Stimulated activated naive CD8-positive, alpha-beta T cell treated with anti-CD3 and anti-CD28 coated beads, Interleukin-15, Interleukin-2, amounts not matched to agents 100 U/mL and 50 U/mL, for 24 hours (primary cell): ENCODE data around the gene SETD3.

Experiments used
- ATAC-seq: fragments of 150-1000 bp; cut with Tn5 transposase; one replicate; pipeline ENCODE4 v1.10.0; 2021
- DNase-seq: peaks from one replicate; pipeline ENCODE4 v3.0.0; 2021

SETD3 gene

DNA sequence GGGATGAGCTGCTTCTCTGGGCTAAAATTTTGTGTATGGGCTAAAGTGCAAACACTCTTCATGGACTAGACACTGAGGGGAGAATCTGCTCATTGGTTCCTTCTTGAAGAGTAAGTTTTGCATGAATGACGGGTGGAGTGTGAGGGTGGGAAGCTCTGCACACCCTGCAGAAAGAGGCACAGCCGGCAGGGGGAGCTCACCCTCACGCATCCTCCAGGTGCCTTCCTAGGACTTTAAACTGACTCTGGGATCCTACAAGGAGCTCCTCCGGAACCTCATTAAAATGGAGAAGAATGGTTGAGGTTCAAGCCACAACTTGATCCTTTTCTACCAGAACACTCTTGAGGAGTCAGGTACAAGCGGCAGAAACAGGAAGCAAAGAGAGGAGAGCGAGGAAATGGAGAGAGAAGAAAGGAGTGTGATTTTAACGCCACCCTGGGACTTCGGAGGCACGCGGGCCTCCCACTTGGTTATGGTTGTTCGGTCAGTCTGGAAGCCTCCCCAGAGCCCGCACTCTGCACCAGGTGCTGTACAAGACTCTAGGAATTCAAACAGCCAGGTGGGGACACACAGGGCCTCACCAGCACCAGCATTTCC lies 87.5 kb downstream of the SETD3 start:
- ATAC-seq (no peak), DNase-seq (peak; percentile 44)

DNA sequence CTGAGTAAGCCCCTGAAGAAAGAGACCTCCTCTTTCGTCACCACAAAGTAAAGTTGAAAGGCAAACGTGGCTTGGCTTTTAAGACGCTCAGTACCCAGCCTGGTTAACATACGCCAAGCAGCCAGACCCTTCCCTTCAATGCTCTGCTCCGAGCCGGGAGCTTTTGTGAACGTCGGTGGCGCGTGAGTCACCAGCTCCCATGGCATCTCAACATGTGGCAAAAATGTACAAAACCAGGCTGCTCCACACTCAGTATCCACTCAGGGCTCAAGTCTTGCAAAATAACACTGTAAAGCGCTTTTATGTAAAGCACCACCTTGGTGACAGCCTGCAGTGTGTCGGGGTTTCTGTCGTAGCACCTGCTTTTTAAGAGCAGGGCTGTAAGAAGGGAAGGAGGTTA lies 89.0 kb downstream of the SETD3 start:
- no peak for ATAC-seq
- DNase-seq, result no peak

DNA sequence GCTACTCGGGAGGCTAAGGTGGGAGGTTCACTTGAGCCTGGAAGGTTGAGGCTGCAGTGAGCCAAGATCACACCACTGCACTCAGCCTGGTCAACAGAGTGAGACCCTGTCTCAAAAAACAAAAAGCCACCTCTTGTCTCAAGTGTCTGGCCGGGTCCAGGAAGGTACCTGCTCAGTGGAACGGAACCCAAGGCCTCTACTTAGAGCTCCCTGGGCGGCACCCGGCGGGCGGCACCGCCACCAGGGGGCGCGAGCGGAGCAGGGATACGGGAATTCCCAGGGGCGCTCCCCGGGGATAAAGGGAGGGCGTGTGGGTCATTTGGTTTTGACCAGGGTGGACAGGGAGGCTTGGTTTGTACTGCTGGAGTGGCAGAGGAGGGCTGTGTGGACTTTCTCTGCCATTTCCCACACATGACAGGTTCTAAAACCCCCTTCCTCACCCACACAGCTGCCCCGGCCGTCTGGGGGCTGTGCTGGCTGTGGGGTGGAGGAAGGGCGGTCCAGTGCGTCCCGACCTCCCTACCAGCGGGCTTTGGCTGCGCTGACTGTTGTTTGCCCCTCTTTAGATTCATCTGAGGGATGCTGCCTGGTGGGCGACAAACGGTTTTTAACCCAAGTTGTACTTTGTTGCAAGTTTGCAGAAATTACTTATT lies 91.4 kb downstream of the SETD3 start:
- ATAC-seq (no peak), DNase-seq (peak; percentile 77)

- DNase-seq, result no peak
- ATAC-seq, result no peak
Observed at GRCh38 chr14:99388286-99388685, 92.4 kb downstream of the SETD3 start.

DNA sequence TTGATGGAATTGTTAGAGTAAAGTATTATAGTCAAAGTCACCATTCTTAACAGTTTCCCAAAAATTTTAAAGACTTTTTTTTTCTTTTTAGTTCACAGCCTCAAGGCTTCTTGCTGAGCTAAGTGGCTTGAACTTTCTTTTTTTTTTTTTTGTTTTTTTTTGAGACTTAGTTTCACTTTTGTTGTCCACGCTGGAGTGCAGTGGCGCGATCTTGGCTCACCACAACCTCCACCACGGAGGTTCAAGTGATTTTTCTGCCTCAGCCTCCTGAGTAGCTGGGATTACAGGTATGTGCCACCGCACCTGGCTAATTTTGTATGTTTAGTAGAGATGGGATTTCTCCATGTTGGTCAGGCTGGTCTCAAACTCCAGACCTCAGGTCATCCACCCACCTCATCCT lies 92.8 kb downstream of the SETD3 start:
- no peak for ATAC-seq
- no peak for DNase-seq

GRCh38 chr14:99384450-99385417 lies 95.9 kb downstream of the SETD3 start:
- DNase-seq (no peak), ATAC-seq (no peak)

GRCh38 chr14:99383472-99384449 lies 96.9 kb downstream of the SETD3 start:
- DNase-seq (no peak), ATAC-seq (no peak)

- DNase-seq (no peak), ATAC-seq (no peak)
Observed at GRCh38 chr14:99382781-99383471, 97.7 kb downstream of the SETD3 start.

- DNase-seq, result no peak
- no peak for ATAC-seq
Observed at GRCh38 chr14:99382071-99382470, 98.6 kb downstream of the SETD3 start.

- ATAC-seq, result no peak
- no peak for DNase-seq
Observed at GRCh38 chr14:99381688-99382060, 99.0 kb downstream of the SETD3 start.

DNA sequence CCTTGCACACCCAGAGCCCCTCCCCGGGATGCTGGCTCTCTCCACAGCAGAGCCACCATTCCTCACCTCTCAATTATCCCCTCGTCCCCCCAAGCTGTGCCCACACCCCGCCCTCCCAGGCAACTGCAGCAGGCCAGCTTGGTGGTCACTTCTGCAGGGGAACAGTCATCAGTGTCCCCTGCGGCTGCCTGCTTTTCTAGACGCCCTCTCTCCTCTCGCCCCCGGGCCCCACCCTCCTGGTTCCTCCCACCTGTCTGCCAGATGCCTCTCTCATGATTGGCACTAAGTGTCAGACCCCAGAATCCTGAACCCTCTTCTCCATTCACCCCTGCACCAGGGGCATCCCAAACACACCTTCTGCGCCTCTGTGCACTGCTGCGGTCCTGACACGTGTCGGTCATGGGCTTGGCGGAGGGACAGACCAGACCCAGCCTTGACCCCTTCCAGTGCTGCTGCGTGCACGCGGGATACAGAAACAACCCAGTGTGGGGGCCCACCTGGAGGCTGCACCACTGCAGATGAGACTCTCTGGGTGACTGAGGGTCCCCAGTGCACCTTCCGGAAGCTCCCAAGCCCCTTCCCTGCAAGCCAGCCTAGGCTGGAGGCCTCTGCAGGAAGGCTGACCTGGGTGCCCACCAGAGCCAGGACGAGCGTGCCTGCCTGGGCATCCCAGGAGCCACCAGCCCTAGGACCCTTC lies 99.5 kb downstream of the SETD3 start:
- DNase-seq, result no peak
- ATAC-seq, result no peak

- DNase-seq, result no peak
- peak; percentile 40 for ATAC-seq
Observed at GRCh38 chr14:99380402-99380801, 100.3 kb downstream of the SETD3 start.

GRCh38 chr14:99378782-99379214 lies 101.9 kb downstream of the SETD3 start:
- no peak for DNase-seq

GRCh38 chr14:99377951-99378350 lies 102.7 kb downstream of the SETD3 start:
- DNase-seq (no peak), ATAC-seq (no peak)

More at GRCh38 chr14:99378782-99379214, 101.9 kb downstream of the SETD3 start:
- no peak for ATAC-seq

- DNase-seq (no peak), ATAC-seq (no peak)
Observed at GRCh38 chr14:99374964-99375363, 105.7 kb downstream of the SETD3 start.

DNA sequence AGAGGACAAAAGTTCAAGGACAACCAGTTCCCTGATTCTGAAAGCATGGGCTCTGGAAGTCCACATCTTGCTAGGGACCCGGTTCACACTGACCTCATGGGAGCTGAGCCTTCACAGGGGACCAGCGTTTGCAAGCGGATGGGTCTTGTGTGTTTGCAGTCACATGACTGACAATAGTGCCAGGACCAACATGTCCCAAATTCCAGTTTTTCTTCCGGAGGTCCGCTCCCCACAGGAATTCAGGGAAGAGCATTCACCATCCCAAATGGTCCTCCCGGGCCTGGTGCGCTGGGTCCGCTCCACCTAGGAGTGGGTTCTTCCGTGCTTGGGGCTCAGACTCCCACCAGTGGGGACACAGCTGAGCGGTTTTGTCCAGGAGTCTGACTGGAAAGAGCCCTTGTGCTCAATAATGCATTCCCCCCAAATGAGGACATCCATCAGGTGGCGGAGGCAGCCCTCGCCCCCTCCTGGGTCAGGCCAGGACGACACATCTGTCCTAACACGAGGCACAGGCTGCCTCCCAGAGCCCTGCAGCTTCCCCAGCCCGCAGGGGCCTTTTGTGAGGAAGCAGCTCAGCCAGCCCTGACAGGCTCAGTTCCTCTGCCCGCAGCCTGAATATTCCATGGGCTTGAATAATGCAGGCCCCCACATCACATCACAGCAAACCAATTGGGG lies 116.9 kb downstream of the SETD3 start:
- ATAC-seq (no peak), DNase-seq (no peak)

DNA sequence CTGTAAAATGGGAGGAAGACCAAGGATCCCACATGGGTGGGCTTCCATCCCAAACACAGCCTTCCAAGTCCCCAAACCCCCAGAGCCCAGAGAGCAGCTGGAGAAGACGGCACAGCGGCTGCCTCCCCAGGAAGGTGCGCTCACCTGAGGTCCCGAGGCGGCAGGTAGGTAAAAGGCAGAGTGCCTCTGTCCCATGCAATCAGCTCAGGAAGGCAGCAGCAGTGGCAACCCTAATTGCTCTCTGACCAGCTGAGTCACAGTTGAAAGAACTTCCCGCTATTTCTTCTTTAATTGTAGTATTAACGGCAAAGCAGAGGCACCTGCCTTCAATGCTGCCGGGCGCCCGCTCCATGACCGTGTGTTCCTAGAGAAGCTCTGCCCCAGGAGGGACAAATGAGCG lies 117.6 kb downstream of the SETD3 start:
- no peak for DNase-seq
- ATAC-seq, result no peak

GRCh38 chr14:99361596-99362215 lies 119.0 kb downstream of the SETD3 start:
- no peak for ATAC-seq
- no peak for DNase-seq

DNA sequence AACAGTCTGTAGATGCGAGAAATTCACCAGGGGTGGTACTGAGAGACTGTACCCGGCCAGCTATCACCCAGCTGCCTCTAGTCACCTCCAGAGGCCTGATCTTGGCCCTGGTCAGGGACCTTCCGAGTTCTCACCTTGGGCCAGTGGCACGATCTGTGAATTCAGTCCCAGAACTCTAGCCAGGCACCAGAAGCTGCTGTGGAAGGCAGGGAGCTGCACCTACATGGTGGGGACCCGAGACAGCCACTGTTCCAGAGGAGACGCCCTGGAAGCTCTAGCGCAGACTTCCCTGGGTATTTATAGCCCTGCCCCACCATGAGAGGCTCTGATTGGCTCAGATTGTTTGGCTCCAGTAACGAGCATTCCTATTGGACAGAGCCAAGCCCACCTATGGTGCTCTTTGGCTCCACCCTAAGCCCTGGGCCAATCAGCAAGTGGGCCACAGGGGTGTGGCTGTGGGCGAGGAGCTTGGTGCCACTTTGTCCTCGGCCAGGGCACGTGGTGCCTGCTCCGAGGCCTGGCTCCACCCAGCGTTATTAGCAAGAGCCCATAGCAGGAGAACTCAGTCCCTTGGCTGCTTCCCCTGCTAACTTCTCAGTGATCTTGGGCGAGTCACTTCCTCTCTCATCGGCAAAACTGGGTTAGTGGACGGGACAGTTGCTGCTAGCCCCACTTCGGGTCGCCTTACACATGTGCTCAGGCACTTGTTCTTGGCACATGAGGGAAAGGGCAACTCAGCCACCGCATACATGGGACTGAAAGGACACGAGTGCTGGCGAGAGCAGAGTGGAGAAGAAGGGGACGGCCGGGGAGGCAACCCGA lies 119.7 kb downstream of the SETD3 start:
- peak; percentile 20 for ATAC-seq
- DNase-seq, result peak; percentile 7
